ENCODE measurements around the gene SPECC1. TPM values are rescaled to one million over a fixed set of nuclear protein-coding genes. Genes with fewer than 3 reads are reported as not detected.

Gene SPECC1
- total RNA-seq, 1 experiment from 2014 or later = 128 TPM

GRCh38 chr17:20241855-20242254, 232.7 kb downstream of the SPECC1 start:
- H3K4me1 ChIP-seq (replicated peaks; ENCODE audit: insufficient read depth) = no peaks in the 10 kb centered on the region
- H3K27ac ChIP-seq = no peak overlapping the region
- no peaks in the 10 kb centered on the region for H3K79me2 ChIP-seq (ENCODE audit: low read depth)
- peaks cover 6% of the 10 kb centered on the region; the same call in 1 of the 2 replicates for H4K20me1 ChIP-seq (ENCODE audit: insufficient read depth)
- TF ChIP-seq CTCF (conservative IDR thresholded peaks at IDR 0.05) = no peak
- no peak for TF ChIP-seq EZH2 (IDR thresholded peaks at IDR 0.05; ENCODE audit: low read depth)
- no peak overlapping the region for H3K4me3 ChIP-seq
- peaks cover 5% of the 10 kb centered on the region; the same call in 1 of the 2 replicates for H3K36me3 ChIP-seq (ENCODE audit: low read depth)
- BruUV-seq (replicated peaks) = no TSS peak
- POLR2A ChIA-PET (ENCODE audit: unreplicated experiment) = no interaction called here
- no peaks in the 10 kb centered on the region for H3K9me3 ChIP-seq (ENCODE audit: insufficient read depth, low read depth)
- H3F3A ChIP-seq (ENCODE audit: insufficient read depth, low read depth) = no peaks in the 10 kb centered on the region
- CTCF ChIA-PET = no interaction called here
- no peak overlapping the region for H3K4me2 ChIP-seq
- no peaks in the 10 kb centered on the region for H3K9me2 ChIP-seq (ENCODE audit: insufficient read depth)
- H2AFZ ChIP-seq = no peak overlapping the region
- DNase-seq = no peak
- intact Hi-C loops (cut with micrococcal nuclease; ENCODE audit: unreplicated experiment) = no loop called here
- H3K27me3 ChIP-seq (ENCODE audit: insufficient read depth, low read depth) = no peaks in the 10 kb centered on the region

- H4K20me1 ChIP-seq (ENCODE audit: insufficient read depth) = peaks cover 6% of the 10 kb centered on the region; the same call in 1 of the 2 replicates
- BruUV-seq (replicated peaks) = no TSS peak
- H3K79me2 ChIP-seq (ENCODE audit: low read depth) = no peaks in the 10 kb centered on the region
- H3K36me3 ChIP-seq (ENCODE audit: low read depth) = peaks cover 9% of the 10 kb centered on the region; the same call in 1 of the 2 replicates
- no peak overlapping the region for H2AFZ ChIP-seq
- no peak overlapping the region for H3K27ac ChIP-seq
- no peaks in the 10 kb centered on the region for H3K9me2 ChIP-seq (ENCODE audit: insufficient read depth)
- no peak for DNase-seq
- ChIA-PET POLR2A (ENCODE audit: unreplicated experiment) (no interaction called here), CTCF (no interaction called here)
- H3K9me3 ChIP-seq (ENCODE audit: insufficient read depth, low read depth) = no peaks in the 10 kb centered on the region
- H3K4me3 ChIP-seq = no peak overlapping the region
- no peak for TF ChIP-seq EZH2 (IDR thresholded peaks at IDR 0.05; ENCODE audit: low read depth)
- TF ChIP-seq CTCF (conservative IDR thresholded peaks at IDR 0.05) = no peak
- H3K27me3 ChIP-seq (ENCODE audit: insufficient read depth, low read depth) = no peaks in the 10 kb centered on the region
- no peaks in the 10 kb centered on the region for H3K4me1 ChIP-seq (replicated peaks; ENCODE audit: insufficient read depth)
- H3K4me2 ChIP-seq = no peak overlapping the region
- no peaks in the 10 kb centered on the region for H3F3A ChIP-seq (ENCODE audit: insufficient read depth, low read depth)
- intact Hi-C loops (cut with micrococcal nuclease; ENCODE audit: unreplicated experiment) = no loop called here
These were observed 233.1 kb downstream of the SPECC1 start for GRCh38 chr17:20242271-20242670.

- H3K4me1 ChIP-seq (replicated peaks; ENCODE audit: insufficient read depth) = no peaks in the 10 kb centered on the region
- no TSS peak for BruUV-seq (replicated peaks)
- intact Hi-C loops (cut with micrococcal nuclease; ENCODE audit: unreplicated experiment) = no loop called here
- ChIA-PET POLR2A (ENCODE audit: unreplicated experiment) (no interaction called here), CTCF (no interaction called here)
- peaks cover 6% of the 10 kb centered on the region; the same call in 1 of the 2 replicates for H4K20me1 ChIP-seq (ENCODE audit: insufficient read depth)
- peaks cover 17% of the 10 kb centered on the region; the same call in 1 of the 2 replicates for H3K36me3 ChIP-seq (ENCODE audit: low read depth)
- TF ChIP-seq EZH2 (IDR thresholded peaks at IDR 0.05; ENCODE audit: low read depth) (no peak), CTCF (conservative IDR thresholded peaks at IDR 0.05) (no peak)
- no peaks in the 10 kb centered on the region for H3K79me2 ChIP-seq (ENCODE audit: low read depth)
- no peak overlapping the region for H3K27ac ChIP-seq
- H3F3A ChIP-seq (ENCODE audit: insufficient read depth, low read depth) = no peaks in the 10 kb centered on the region
- H2AFZ ChIP-seq = no peak overlapping the region
- H3K9me2 ChIP-seq (ENCODE audit: insufficient read depth) = no peaks in the 10 kb centered on the region
- DNase-seq = no peak
- no peaks in the 10 kb centered on the region for H3K27me3 ChIP-seq (ENCODE audit: insufficient read depth, low read depth)
- H3K4me2 ChIP-seq = no peak overlapping the region
- H3K9me3 ChIP-seq (ENCODE audit: insufficient read depth, low read depth) = no peaks in the 10 kb centered on the region
- H3K4me3 ChIP-seq = no peak overlapping the region
These were observed 234.4 kb downstream of the SPECC1 start for GRCh38 chr17:20243524-20243923.

All from PC-9 (cell line).